Smooth muscle cell (in vitro differentiated cells): Measurements from ENCODE around the gene BRINP2. TPM values are rescaled to one million over a fixed set of nuclear protein-coding genes. Genes with fewer than 3 reads are reported as not detected.

ENCODE experiments used
- DNase-seq: peaks from one replicate; lab custom pipeline; 2025; ENCODE audit not compliant: unreplicated experiment; lab: John Stamatoyannopoulos, UW
- H2AFZ ChIP-seq: fragments of 200-600 bp; sonication (generic); 2 replicates; pipeline ENCODE4 v1.6.0; 2016; ENCODE audit warnings: antibody characterized with exemption, low read depth, mild to moderate bottlenecking
- H3F3A ChIP-seq: fragments of 200-600 bp; sonication (generic); 2 replicates; pipeline ENCODE4 v1.6.0; 2017; ENCODE audit warnings: antibody characterized with exemption, low read depth
- H3K27ac ChIP-seq: fragments of 200-600 bp; sonication (generic); 2 replicates; pipeline ENCODE4 v1.5.1; 2016; ENCODE audit warnings: low read depth, mild to moderate bottlenecking
- H3K27me3 ChIP-seq: fragments of 200-600 bp; sonication (generic); 2 replicates; pipeline ENCODE4 v1.6.1; 2016; ENCODE audit warnings: low read depth, mild to moderate bottlenecking
- H3K36me3 ChIP-seq: fragments of 200-600 bp; sonication (generic); 2 replicates; pipeline ENCODE4 v1.5.1; 2016; ENCODE audit warnings: low read depth
- H3K4me1 ChIP-seq: fragments of 200-600 bp; sonication (generic); 2 replicates; pipeline ENCODE4 v1.5.1; 2016; ENCODE audit warnings: low read depth
- H3K4me2 ChIP-seq: fragments of 200-600 bp; sonication (generic); 2 replicates; pipeline ENCODE4 v1.6.0; 2016; ENCODE audit warnings: mild to moderate bottlenecking
- H3K4me3 ChIP-seq: fragments of 200-600 bp; sonication (generic); 2 replicates; pipeline ENCODE4 v1.5.1; 2016; ENCODE audit warnings: mild to moderate bottlenecking
- H3K79me2 ChIP-seq: fragments of 200-600 bp; sonication (generic); 2 replicates; pipeline ENCODE4 v1.6.0; 2016; ENCODE audit warnings: low read depth, mild to moderate bottlenecking
- H3K9ac ChIP-seq: fragments of 200-600 bp; sonication (generic); 2 replicates; pipeline ENCODE4 v1.6.0; 2016; ENCODE audit warnings: low read depth
- H3K9me3 ChIP-seq: fragments of 200-600 bp; sonication (generic); replicated peaks from 2 replicates; pipeline ENCODE4 v1.5.1; 2016; ENCODE audit warnings: low read depth
- H4K20me1 ChIP-seq: fragments of 200-600 bp; sonication (generic); 2 replicates; pipeline ENCODE4 v1.6.0; 2016; ENCODE audit warnings: low read depth
- WGBS: methylation state at CpG from one replicate; pipeline ENCODE4 v1.1.7; 2016; ENCODE audit warnings: low lambda C conversion rate; 5-methylcytosine and 5-hydroxymethylcytosine counted together
- polyA plus RNA-seq: library from polyadenylated mRNA; unstranded; fragments of >200 nt; fragmentation: Nextera tagmentation; extraction: Ambion mirVana; gene quantifications from 2 replicates; pipeline ENCODE4 v1.2.1, GENCODE V29; 2016
- total RNA-seq: library from RNA; depleted of rRNA; stranded (reverse); fragments of >200 nt; gene quantifications from 2 replicates; pipeline ENCODE4 v1.2.3, GENCODE V29; 2014
- TF ChIP-seq, protein P1 (sequence below): fragments of 200-600 bp; sonication (generic); IDR thresholded peaks from 2 replicates; pipeline ENCODE4 v1.5.1; 2017; ENCODE audit warnings: borderline replicate concordance, mild to moderate bottlenecking, antibody characterized with exemption; ENCODE audit not compliant: insufficient read depth, poor library complexity, severe bottlenecking

BRINP2 gene
- total and polyA plus RNA-seq, 2 experiments from 2014 or later = not detected

DNA sequence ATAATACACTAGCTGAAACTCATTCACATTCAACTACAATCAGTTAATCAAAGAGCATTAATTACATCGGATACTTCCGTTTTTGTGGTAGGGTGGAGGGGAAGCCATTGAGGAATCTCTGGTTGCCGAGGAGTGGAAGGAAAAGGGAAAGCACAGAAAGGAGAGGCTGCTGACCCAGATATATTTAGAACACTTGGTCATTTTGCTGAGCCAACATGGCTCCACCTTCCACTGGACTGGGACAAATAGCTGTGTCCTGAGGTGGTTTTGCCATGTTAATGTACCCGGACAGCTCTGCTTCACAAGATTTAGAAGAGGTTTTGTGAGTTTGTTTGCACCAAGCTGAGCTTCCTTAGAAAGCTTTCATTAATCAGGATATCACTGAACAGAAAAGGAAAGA, 32.4 kb upstream of the BRINP2 start:
- Histone ChIP-seq H3F3A (no peaks in the 10 kb centered on the region), H3K9ac (no peak overlapping the region), H3K27me3 (peaks cover 15% of the 10 kb centered on the region), H3K4me1 (no peaks in the 10 kb centered on the region), H3K27ac (no peak overlapping the region), H3K36me3 (no peaks in the 10 kb centered on the region), H3K4me2 (no peak overlapping the region), H3K79me2 (no peaks in the 10 kb centered on the region), H3K4me3 (no peak overlapping the region), H2AFZ (no peak overlapping the region), H3K9me3 (no peaks in the 10 kb centered on the region), H4K20me1 (no peaks in the 10 kb centered on the region)
- TF ChIP-seq, protein P1, sequence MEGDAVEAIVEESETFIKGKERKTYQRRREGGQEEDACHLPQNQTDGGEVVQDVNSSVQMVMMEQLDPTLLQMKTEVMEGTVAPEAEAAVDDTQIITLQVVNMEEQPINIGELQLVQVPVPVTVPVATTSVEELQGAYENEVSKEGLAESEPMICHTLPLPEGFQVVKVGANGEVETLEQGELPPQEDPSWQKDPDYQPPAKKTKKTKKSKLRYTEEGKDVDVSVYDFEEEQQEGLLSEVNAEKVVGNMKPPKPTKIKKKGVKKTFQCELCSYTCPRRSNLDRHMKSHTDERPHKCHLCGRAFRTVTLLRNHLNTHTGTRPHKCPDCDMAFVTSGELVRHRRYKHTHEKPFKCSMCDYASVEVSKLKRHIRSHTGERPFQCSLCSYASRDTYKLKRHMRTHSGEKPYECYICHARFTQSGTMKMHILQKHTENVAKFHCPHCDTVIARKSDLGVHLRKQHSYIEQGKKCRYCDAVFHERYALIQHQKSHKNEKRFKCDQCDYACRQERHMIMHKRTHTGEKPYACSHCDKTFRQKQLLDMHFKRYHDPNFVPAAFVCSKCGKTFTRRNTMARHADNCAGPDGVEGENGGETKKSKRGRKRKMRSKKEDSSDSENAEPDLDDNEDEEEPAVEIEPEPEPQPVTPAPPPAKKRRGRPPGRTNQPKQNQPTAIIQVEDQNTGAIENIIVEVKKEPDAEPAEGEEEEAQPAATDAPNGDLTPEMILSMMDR = no peak
- 89% methylated on average over 4 of the region's 4 CpGs for WGBS
- no peak for DNase-seq

DNA sequence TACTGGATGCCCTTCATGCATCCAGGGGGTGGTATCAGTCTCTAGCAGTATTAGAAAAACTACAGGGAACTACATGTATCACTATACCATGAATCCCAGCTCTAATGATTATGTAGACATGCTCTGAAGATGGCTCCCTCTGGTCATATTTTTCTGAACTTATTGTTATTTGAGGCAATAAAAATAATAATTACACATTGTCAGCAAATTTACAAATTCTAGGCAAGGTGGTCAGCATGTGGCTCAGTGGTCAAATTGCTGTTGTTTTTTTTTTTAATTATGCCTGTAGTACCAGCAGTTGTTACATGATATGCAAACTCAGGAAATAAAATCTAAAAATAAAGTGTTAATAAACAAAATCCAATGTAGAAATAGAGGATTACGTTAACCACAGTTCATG, 28.7 kb upstream of the BRINP2 start:
- no peak overlapping the region for H3K27ac ChIP-seq
- H3K9me3 ChIP-seq = no peaks in the 10 kb centered on the region
- H4K20me1 ChIP-seq = no peaks in the 10 kb centered on the region
- peaks cover 15% of the 10 kb centered on the region for H3K27me3 ChIP-seq
- 75% methylated on average over 1 of the region's 1 CpG for WGBS
- no peak overlapping the region for H2AFZ ChIP-seq
- no peaks in the 10 kb centered on the region for H3K36me3 ChIP-seq
- H3K79me2 ChIP-seq = no peaks in the 10 kb centered on the region
- H3K9ac ChIP-seq = no peak overlapping the region
- H3K4me1 ChIP-seq = no peaks in the 10 kb centered on the region
- no peak for DNase-seq
- no peak overlapping the region for H3K4me2 ChIP-seq
- H3K4me3 ChIP-seq = no peak overlapping the region
- H3F3A ChIP-seq = no peaks in the 10 kb centered on the region
- TF ChIP-seq, protein P1 = no peak

DNA sequence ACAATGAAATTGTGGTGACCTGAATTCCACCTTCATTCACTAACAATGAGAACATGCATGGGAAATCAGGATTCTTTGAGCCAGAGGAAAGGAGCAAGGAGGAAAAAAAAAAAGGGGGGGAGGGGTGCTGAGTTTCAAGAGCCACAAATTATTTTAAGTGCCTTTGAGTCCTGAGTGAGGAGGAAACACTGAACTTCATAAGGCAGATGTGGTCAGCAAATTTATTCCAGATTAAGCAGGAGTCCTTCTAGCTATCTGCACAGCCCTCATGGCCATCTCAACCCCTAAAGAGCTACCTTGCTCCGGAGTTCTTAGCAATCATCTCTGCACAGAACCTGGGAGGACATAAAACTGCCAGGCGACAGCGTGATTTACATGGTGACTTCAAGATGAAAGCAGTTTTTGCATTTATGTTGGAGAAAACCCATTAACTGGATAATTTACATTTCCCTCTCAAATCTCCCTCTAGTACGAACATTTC, 27.9 kb upstream of the BRINP2 start:
- 63% methylated on average over 4 of the region's 4 CpGs for WGBS
- no peaks in the 10 kb centered on the region for H3F3A ChIP-seq

More for the DNA sequence above, 27.9 kb upstream of the BRINP2 start:
- no peaks in the 10 kb centered on the region for H3K4me1 ChIP-seq
- H4K20me1 ChIP-seq = no peaks in the 10 kb centered on the region
- H3K9me3 ChIP-seq = no peaks in the 10 kb centered on the region
- H2AFZ ChIP-seq = no peak overlapping the region
- no peak for DNase-seq
- H3K9ac ChIP-seq = no peak overlapping the region
- H3K4me2 ChIP-seq = no peak overlapping the region
- H3K27me3 ChIP-seq = peaks cover 15% of the 10 kb centered on the region
- no peaks in the 10 kb centered on the region for H3K79me2 ChIP-seq
- no peaks in the 10 kb centered on the region for H3K36me3 ChIP-seq
- H3K4me3 ChIP-seq = no peak overlapping the region
- TF ChIP-seq, protein P1 = no peak
- no peak overlapping the region for H3K27ac ChIP-seq
